Hepatocyte (in vitro differentiated cells): ENCODE measurements around the gene CDCA3. TPM values are rescaled to one million over a fixed set of nuclear protein-coding genes. Genes with fewer than 3 reads are reported as not detected.
"Not testable (repeated sequence)": the region's sequence is repeated elsewhere in the genome, so short reads cannot be mapped to it uniquely, and the experiment has no call there.

Source experiments
- DNase-seq: peaks from one replicate; pipeline ENCODE4 v3.0.0-alpha.2; 2016; ENCODE audit warnings: low spot score
- H2AFZ ChIP-seq: fragments of 200-600 bp; sonication (generic); 2 replicates; pipeline ENCODE4 v1.6.0; 2016; ENCODE audit warnings: antibody characterized with exemption, mild to moderate bottlenecking
- H3K27ac ChIP-seq: fragments of 200-600 bp; sonication (generic); 2 replicates; pipeline ENCODE4 v1.5.1; 2016; ENCODE audit warnings: mild to moderate bottlenecking
- H3K27me3 ChIP-seq: fragments of 200-600 bp; sonication (generic); 2 replicates; pipeline ENCODE4 v1.6.1; 2016
- H3K36me3 ChIP-seq: fragments of 200-600 bp; sonication (generic); replicated peaks from 2 replicates; pipeline ENCODE4 v1.5.1; 2016; ENCODE audit warnings: low read depth; ENCODE audit not compliant: insufficient read depth
- H3K4me1 ChIP-seq: fragments of 200-600 bp; sonication (generic); 2 replicates; pipeline ENCODE4 v1.5.1; 2016; ENCODE audit warnings: mild to moderate bottlenecking, moderate library complexity; ENCODE audit not compliant: insufficient read depth
- H3K4me2 ChIP-seq: fragments of 200-600 bp; sonication (generic); 2 replicates; pipeline ENCODE4 v1.6.0; 2016
- H3K4me3 ChIP-seq: fragments of 200-600 bp; sonication (generic); 2 replicates; pipeline ENCODE4 v1.5.1; 2016; ENCODE audit warnings: mild to moderate bottlenecking
- H3K79me2 ChIP-seq: fragments of 200-600 bp; sonication (generic); 2 replicates; pipeline ENCODE4 v1.6.0; 2017; ENCODE audit warnings: mild to moderate bottlenecking
- H3K9me2 ChIP-seq: fragments of 200-600 bp; sonication (generic); replicated peaks from 2 replicates; pipeline ENCODE4 v1.6.0; 2017; ENCODE audit warnings: mild to moderate bottlenecking; ENCODE audit not compliant: insufficient read depth
- H3K9me3 ChIP-seq: fragments of 200-600 bp; sonication (generic); 2 replicates; pipeline ENCODE4 v1.5.1; 2016; ENCODE audit warnings: low read depth, mild to moderate bottlenecking
- H4K20me1 ChIP-seq: fragments of 200-600 bp; sonication (generic); 2 replicates; pipeline ENCODE4 v1.6.0; 2016; ENCODE audit warnings: mild to moderate bottlenecking; ENCODE audit not compliant: insufficient read depth, poor library complexity, severe bottlenecking
- EZH2 ChIP-seq: fragments of 200-600 bp; sonication (generic); IDR thresholded peaks from 2 replicates; pipeline ENCODE4 v1.6.1; 2016; ENCODE audit warnings: antibody characterized with exemption, mild to moderate bottlenecking, borderline replicate concordance
- EZH2phosphoT487 ChIP-seq: fragments of 200-600 bp; sonication (generic); IDR thresholded peaks from one replicate; pipeline ENCODE4 v1.6.1; 2018; ENCODE audit warnings: antibody characterized with exemption, mild to moderate bottlenecking, low read depth, moderate library complexity; ENCODE audit not compliant: unreplicated experiment, severe bottlenecking
- WGBS: methylation state at CpG from one replicate; pipeline ENCODE4 v1.1.6; 2016; ENCODE audit warnings: low lambda C conversion rate; ENCODE audit errors: missing lambda C conversion rate; 5-methylcytosine and 5-hydroxymethylcytosine counted together
- polyA plus RNA-seq: library from polyadenylated mRNA; unstranded; fragments of >200 nt; fragmentation: Nextera tagmentation; extraction: Ambion mirVana; gene quantifications from 2 replicates; pipeline ENCODE4 v1.2.1, GENCODE V29; 2016
- total RNA-seq: library from RNA; depleted of rRNA; stranded (reverse); fragments of >200 nt; gene quantifications from 2 replicates; pipeline ENCODE4 v1.2.3, GENCODE V29; 2014
- TF ChIP-seq, protein P1 (sequence below): fragments of 200-600 bp; sonication (generic); IDR thresholded peaks from 2 replicates; pipeline ENCODE4 v1.5.1; 2016; ENCODE audit warnings: antibody characterized with exemption, mild to moderate bottlenecking; ENCODE audit not compliant: poor library complexity

CDCA3 gene
- total and polyA plus RNA-seq, 2 experiments from 2014 or later, result 8.5 to 18.2 TPM

DNA sequence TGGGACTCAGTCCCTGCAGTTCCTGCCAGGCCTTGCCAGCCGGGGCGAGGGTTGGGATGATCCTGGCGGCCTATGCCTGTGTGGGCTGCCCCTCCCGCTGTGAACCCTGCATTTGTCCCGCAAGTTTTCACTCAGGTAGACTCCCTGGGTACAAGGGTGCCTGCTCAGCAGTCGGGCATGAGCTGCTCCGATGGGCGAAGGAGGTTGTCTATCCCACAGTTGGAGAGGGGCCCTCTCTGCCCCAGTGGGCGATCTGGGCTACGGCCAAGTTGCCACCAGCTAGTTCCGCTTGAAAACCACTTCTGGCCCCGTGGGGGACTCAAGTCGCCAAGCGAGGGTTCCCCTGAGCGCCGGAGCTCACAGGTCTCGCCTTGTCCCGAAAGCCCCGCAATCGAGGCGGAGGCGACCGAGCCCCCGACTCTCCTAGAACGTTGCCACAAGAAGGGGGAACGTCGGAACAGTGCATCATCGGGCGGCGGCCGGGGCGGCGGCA lies 15.9 kb upstream of the CDCA3 start:
- TF ChIP-seq EZH2phosphoT487, result no peak
- no peak for TF ChIP-seq EZH2
- TF ChIP-seq, protein P1, sequence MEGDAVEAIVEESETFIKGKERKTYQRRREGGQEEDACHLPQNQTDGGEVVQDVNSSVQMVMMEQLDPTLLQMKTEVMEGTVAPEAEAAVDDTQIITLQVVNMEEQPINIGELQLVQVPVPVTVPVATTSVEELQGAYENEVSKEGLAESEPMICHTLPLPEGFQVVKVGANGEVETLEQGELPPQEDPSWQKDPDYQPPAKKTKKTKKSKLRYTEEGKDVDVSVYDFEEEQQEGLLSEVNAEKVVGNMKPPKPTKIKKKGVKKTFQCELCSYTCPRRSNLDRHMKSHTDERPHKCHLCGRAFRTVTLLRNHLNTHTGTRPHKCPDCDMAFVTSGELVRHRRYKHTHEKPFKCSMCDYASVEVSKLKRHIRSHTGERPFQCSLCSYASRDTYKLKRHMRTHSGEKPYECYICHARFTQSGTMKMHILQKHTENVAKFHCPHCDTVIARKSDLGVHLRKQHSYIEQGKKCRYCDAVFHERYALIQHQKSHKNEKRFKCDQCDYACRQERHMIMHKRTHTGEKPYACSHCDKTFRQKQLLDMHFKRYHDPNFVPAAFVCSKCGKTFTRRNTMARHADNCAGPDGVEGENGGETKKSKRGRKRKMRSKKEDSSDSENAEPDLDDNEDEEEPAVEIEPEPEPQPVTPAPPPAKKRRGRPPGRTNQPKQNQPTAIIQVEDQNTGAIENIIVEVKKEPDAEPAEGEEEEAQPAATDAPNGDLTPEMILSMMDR, result no peak
- H3K9me2 ChIP-seq, result no peaks in the 10 kb centered on the region

DNA sequence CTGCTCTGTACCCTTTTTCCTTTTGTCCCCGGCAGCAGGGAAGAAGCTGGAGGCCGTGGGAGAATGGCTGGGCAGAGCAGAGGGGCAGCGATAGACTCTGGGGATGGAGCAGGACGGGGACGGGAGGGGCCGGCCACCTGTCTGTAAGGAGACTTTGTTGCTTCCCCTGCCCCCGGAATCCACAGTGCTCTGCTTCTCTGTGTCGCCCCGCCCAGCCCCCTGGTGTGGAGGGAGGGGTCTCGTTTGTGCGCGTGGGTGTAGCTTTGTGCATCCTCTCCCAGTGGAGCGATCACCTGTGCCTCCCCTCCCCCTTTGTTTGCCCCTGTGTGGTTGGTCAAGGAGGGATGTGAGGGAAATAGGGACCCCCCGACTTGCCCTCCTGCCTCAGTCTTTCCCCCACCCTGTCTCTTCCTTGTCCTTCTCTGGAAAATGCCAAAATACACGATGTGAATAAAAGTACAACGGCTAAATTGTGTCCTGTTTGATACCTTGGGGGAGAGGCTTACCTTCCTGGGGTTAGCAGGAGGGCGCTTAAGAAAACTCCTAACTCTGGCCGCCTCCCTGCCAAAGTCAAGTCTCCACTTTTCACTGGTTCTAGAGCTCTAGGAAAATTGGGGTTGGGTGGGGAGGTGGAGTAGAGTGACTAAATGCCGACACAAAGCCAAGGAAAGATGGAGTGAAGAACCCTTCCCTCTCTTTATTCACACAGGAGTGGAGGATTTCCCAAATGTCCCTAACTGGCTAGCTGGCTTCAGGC lies 15.3 kb upstream of the CDCA3 start:
- H3K9me2 ChIP-seq, result no peaks in the 10 kb centered on the region
- H3K27me3 ChIP-seq, result no peaks in the 10 kb centered on the region
- H3K27ac ChIP-seq, result peak overlapping the region; percentile 72
- H4K20me1 ChIP-seq, result peaks cover 20% of the 10 kb centered on the region
- TF ChIP-seq EZH2phosphoT487 (no peak), EZH2 (no peak)
- TF ChIP-seq, protein P1, result no peak
- no peaks in the 10 kb centered on the region for H3K36me3 ChIP-seq
- no peaks in the 10 kb centered on the region for H3K9me3 ChIP-seq
- no peak for DNase-seq
- H3K79me2 ChIP-seq, result peaks cover 29% of the 10 kb centered on the region
- 82% methylated on average over 14 of the region's 19 CpGs for WGBS
- peaks cover 15% of the 10 kb centered on the region for H3K4me1 ChIP-seq
- peak overlapping the region; percentile 84 for H3K4me2 ChIP-seq
- H2AFZ ChIP-seq, result no peak overlapping the region
- no peak overlapping the region for H3K4me3 ChIP-seq

More for the DNA sequence above, 15.9 kb upstream of the CDCA3 start:
- Histone ChIP-seq H3K36me3 (no peaks in the 10 kb centered on the region), H3K4me3 (no peak overlapping the region), H3K4me2 (peak overlapping the region; percentile 84), H3K9me3 (no peaks in the 10 kb centered on the region), H3K27me3 (no peaks in the 10 kb centered on the region), H3K4me1 (peaks cover 21% of the 10 kb centered on the region), H4K20me1 (peaks cover 21% of the 10 kb centered on the region), H2AFZ (peak overlapping the region; percentile 37), H3K27ac (peak overlapping the region; percentile 72), H3K79me2 (peaks cover 31% of the 10 kb centered on the region)
- WGBS, result 13% methylated on average over 29 of the region's 33 CpGs
- DNase-seq, result no peak

DNA sequence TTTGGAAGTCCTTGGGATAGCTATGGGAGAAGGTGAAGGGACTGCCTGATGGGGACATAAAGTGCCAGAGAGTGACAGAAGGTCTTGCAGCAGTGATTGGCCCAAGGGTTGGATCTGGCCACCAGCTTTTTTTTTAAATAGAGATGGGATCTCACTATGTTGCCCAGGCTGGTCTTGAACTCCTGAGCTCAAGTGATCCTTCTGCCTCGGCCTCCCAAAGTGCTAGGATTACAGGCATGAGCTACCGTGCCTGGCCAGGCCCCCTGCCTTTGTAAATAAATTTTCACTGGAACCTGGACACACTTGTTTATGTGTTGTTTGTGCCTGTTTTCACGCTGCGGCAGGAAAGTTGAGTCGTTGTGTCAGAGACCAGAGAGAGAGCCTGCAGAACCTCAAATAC lies 14.2 kb upstream of the CDCA3 start:
- H3K79me2 ChIP-seq, result peaks cover 22% of the 10 kb centered on the region
- 93% methylated on average over 5 of the region's 5 CpGs for WGBS
- not testable (repeated sequence) for H3K27ac ChIP-seq, H2AFZ ChIP-seq, H3K4me3 ChIP-seq, H3K9me3 ChIP-seq, H3K36me3 ChIP-seq, DNase-seq, H3K9me2 ChIP-seq, H3K4me2 ChIP-seq, H3K27me3 ChIP-seq
- peaks cover 19% of the 10 kb centered on the region for H4K20me1 ChIP-seq
- H3K4me1 ChIP-seq, result peaks cover 11% of the 10 kb centered on the region

DNA sequence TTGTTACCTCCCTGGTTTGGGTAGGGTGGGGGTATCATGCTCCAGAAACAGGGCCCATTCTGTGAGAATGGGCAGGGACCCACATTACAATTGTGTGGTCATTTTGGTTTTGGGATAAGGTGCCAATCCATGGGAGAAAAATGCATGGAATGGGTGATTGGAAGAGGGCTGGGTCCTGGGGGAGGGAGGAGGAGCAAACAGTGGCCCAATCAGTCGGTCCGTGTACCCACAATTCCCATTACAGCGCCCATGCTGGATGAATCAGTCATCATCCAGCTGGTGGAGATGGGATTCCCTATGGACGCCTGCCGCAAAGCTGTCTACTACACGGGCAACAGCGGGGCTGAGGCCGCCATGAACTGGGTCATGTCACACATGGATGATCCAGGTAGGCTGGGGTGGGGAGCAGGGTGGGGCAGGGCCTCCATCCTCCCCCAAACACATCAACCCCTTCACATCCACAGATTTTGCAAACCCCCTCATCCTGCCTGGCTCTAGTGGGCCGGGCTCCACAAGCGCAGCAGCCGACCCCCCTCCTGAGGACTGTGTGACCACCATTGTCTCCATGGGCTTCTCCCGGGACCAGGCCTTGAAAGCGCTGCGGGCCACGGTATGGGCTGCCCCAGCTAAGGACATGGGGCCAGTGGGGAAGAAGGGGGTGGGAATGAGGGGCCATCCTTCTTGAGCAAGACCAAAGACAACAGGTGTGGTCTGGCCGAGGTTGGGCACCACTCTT lies 12.7 kb upstream of the CDCA3 start:
- Histone ChIP-seq H3K4me1 (peaks cover 5% of the 10 kb centered on the region), H2AFZ (no peak overlapping the region), H3K79me2 (peaks cover 13% of the 10 kb centered on the region), H3K36me3 (no peaks in the 10 kb centered on the region), H3K9me3 (no peaks in the 10 kb centered on the region), H3K27me3 (no peaks in the 10 kb centered on the region), H3K9me2 (no peaks in the 10 kb centered on the region), H3K27ac (no peak overlapping the region), H3K4me3 (no peak overlapping the region), H3K4me2 (no peak overlapping the region), H4K20me1 (peaks cover 8% of the 10 kb centered on the region)
- DNase-seq, result no peak
- TF ChIP-seq, protein P1, result no peak
- no peak for TF ChIP-seq EZH2
- 98% methylated on average over 16 of the region's 16 CpGs for WGBS
